Duodenal mucosa (tissue), 2 donors: ENCODE results near the gene MNT.

Experiments
- H3K27ac ChIP-seq: one replicate; pipeline ENCODE4 v1.7.0; 2013; ENCODE audit warnings: low read depth, low read length
- H3K27me3 ChIP-seq, 2 donors: one replicate each; pipeline ENCODE4 v1.7.0; 2013; ENCODE audit warnings: low read length in 2 of 2, control low read depth in 1 of 2; ENCODE audit not compliant: insufficient read depth in 2 of 2, control insufficient read depth in 1 of 2
- H3K36me3 ChIP-seq, 2 donors: one replicate each; pipeline ENCODE4 v1.7.0; 2013; ENCODE audit warnings: low read length in 2 of 2, control low read depth in 1 of 2; ENCODE audit not compliant: insufficient read depth in 2 of 2, control insufficient read depth in 1 of 2
- H3K4me1 ChIP-seq, 2 donors: one replicate each; pipeline ENCODE4 v1.7.0; 2013; ENCODE audit warnings: low read length in 2 of 2, control low read depth in 1 of 2; ENCODE audit not compliant: insufficient read depth in 2 of 2, control insufficient read depth in 1 of 2
- H3K4me3 ChIP-seq, 2 donors: one replicate each; pipeline ENCODE4 v1.7.0; 2013; ENCODE audit warnings: low read length in 2 of 2, low read depth in 1 of 2
- H3K9ac ChIP-seq, 2 donors: one replicate each; pipeline ENCODE4 v1.7.0; 2013; ENCODE audit warnings: low read length in 2 of 2, low read depth in 1 of 2
- H3K9me3 ChIP-seq, 2 donors: one replicate each; pipeline ENCODE4 v1.7.0; 2013; ENCODE audit warnings: low read length in 2 of 2, control low read depth in 1 of 2; ENCODE audit not compliant: control insufficient read depth in 1 of 2

The MNT gene

DNA sequence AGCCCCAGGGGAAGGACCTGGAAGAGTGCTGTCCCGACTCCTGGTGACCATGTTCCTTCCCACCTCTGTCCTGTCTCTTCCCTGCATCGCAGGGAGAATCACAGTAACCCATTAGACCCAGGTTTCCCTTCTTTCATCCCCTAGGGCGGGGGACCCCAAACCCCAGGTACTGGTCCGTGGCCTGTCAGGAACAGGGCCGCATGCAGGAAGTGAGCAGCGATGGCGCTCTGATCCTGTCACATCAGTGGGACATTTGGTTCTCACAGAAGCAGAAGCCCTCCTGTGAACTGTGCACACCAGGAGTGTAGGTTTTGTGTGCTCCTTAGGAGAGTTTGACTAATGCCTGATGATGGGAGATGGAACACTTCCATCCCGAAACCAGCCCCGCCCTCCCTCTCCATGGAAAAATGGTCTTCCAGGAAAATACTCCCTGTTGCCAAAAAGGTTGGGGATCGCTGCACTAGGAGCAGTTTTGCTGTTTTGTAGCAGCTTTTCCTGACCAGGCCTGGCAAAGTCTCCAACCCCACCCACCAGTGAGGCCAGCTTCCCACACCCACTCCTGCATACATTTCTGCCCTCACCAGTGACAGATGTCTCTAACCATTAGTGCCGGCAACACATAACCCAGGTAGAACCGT, 10.5 kb downstream of the MNT start:
- Histone ChIP-seq H3K36me3 (peaks cover 8 to 30% of the 10 kb centered on the region in 2 donors), H3K4me1 (peaks cover 39 to 49% of the 10 kb centered on the region in 2 donors), H3K27ac (no peak overlapping the region), H3K27me3 (no peaks in the 10 kb centered on the region), H3K9me3 (no peaks in the 10 kb centered on the region), H3K4me3 (no peak overlapping the region), H3K9ac (no peak overlapping the region)

DNA sequence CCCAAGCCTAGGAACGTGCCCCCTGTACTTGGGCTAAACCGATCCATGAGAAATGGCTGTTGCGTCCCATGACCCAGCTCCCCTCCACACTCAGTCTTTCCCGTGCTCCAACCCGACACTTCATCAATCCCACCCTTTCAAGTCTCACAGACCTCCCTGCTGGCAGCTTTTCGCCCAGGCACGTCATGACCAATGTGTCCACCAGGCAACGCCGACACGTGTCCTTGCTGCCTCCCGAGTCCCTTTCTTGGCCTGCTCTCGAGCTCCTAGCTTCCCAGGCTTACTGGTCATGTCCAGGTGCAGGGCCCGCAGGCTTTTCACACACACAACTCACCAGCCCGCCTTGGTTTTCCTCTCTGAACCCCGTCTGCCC, 12.2 kb downstream of the MNT start:
- Histone ChIP-seq H3K9ac (no peak overlapping the region), H3K27ac (no peak overlapping the region), H3K27me3 (no peaks in the 10 kb centered on the region), H3K36me3 (peaks cover 8 to 30% of the 10 kb centered on the region in 2 donors), H3K4me1 (peaks cover 37 to 49% of the 10 kb centered on the region in 2 donors), H3K9me3 (no peaks in the 10 kb centered on the region), H3K4me3 (no peak overlapping the region)

DNA sequence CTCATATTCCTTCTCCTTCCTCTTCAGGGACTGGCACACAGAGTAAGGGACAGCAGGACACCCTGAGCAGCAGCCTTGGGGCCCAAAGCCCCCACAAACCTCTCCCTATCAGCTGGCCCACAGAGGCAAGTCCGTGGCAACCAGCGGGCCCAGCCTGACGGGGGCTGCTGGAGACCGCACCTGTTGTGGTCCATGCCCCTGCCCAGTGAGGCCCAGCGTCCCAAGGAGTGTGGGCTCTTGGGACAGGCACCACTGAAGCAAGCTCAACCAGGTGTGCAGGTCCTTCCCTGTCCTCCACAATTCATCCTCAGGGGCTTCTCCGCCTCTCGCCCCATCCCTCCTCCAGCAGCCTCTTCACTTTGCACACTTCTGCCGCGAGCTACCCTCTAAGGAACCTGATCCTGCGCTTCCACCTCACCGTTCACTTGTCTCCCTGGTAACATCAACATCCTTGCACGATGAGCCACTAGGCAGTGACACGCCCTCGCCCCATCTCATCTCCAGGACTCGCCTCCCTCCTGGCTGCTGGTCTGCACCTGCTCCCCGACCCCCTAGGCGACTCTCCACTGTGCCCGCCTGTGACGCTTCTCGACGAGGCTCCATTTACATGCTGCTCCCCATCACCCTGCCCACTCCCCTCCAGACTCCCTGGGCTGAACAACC, 12.7 kb downstream of the MNT start:
- no peak overlapping the region for H3K9ac ChIP-seq

DNA sequence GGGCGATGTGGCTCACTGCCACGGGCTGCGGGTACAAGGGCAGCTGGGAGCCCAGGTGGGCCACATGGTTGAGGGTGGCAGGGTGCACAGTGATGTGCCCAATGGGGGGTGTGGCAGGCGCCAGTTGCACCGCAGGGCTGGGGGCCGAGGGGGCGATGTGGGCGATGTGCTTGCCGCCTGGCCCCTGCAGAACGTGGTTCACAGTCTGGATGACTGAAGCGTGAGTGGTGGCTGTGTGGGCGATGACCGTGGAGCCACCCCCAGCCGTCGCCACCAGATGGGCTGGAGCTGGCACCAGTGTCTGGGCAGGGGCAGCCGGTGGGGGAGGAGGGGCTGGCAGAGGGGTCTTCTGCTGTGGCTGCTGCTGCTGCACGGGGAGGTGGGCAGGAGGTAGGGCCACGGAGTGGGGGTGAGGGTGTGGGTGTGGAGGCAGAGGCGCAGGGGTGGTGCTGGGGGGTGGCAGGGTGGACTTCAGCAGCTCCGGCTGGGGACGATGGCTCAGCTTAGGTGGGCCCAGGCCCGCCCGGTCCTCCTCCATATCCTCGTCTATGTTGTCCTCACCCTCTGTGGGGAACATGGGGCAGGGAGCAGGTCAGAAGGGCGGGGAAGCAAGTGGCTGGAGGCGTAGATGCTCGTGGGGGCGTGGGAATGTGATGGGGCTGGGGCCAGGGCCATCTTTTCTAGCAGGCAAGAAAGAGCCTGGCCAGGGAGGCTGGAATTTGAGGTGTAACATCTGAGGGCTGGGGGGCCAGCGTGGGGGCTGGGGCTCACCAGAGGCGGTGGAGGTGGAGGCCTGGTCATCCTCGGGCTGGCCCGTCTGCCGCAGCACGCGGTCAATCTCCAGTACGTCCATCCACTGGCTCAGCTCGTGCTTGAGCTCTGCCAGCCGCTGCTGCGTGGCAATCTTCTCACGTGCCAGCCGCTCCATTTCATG, 13.5 kb downstream of the MNT start:
- H3K36me3 ChIP-seq = peaks cover 8 to 30% of the 10 kb centered on the region in 2 donors
- H3K27me3 ChIP-seq = no peaks in the 10 kb centered on the region
- peaks cover 45 to 56% of the 10 kb centered on the region in 2 donors for H3K4me1 ChIP-seq
- no peak overlapping the region for H3K4me3 ChIP-seq
- no peaks in the 10 kb centered on the region for H3K9me3 ChIP-seq
- peak overlapping the region; percentile 10 for H3K27ac ChIP-seq
- H3K9ac ChIP-seq = peak overlapping the region; percentile 38 to 59

More for the DNA sequence above, 12.7 kb downstream of the MNT start:
- peaks cover 42 to 54% of the 10 kb centered on the region in 2 donors for H3K4me1 ChIP-seq
- peaks cover 8 to 30% of the 10 kb centered on the region in 2 donors for H3K36me3 ChIP-seq
- no peak overlapping the region for H3K4me3 ChIP-seq
- no peaks in the 10 kb centered on the region for H3K9me3 ChIP-seq
- H3K27ac ChIP-seq = no peak overlapping the region
- H3K27me3 ChIP-seq = no peaks in the 10 kb centered on the region

DNA sequence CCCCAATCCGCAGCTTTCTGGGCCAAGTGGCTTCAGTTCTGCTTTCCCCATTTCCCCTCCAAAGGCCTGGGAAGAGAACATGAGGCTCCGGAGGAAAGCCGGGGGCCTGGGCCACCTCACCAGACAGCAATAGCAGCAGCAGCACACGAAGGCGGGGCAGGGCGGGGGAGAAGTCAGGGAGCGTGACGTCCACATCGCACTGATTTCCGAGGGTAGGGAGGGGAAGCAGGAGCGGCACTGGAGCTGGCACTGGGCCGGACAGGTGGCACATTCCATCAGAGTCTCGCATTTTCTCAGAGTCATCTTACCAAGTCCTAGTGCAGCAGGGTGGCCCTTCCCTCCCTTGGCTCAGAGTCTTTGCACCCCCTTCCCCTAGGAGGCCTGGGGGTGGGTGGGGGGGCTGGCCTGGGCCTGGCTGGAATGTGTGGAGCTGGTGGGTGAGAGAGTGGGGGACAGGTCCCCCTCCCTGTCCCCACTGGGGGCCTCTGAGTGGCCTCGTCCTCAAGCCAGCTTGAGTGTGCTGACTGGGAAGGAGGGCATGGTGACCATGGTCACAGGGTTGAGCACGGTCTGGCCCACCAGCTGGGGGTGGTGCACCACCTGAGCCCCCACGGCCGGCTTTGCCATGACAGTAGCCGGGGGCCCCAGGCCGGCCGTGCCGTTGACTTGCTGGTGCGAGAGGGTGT, 14.3 kb downstream of the MNT start:
- Histone ChIP-seq H3K9ac (peak overlapping the region; percentile 38 to 59), H3K9me3 (no peaks in the 10 kb centered on the region), H3K36me3 (peaks cover 6 to 30% of the 10 kb centered on the region in 2 donors), H3K27ac (peak overlapping the region; percentile 13), H3K4me1 (peaks cover 38 to 47% of the 10 kb centered on the region in 2 donors), H3K4me3 (no peak overlapping the region), H3K27me3 (no peaks in the 10 kb centered on the region)

DNA sequence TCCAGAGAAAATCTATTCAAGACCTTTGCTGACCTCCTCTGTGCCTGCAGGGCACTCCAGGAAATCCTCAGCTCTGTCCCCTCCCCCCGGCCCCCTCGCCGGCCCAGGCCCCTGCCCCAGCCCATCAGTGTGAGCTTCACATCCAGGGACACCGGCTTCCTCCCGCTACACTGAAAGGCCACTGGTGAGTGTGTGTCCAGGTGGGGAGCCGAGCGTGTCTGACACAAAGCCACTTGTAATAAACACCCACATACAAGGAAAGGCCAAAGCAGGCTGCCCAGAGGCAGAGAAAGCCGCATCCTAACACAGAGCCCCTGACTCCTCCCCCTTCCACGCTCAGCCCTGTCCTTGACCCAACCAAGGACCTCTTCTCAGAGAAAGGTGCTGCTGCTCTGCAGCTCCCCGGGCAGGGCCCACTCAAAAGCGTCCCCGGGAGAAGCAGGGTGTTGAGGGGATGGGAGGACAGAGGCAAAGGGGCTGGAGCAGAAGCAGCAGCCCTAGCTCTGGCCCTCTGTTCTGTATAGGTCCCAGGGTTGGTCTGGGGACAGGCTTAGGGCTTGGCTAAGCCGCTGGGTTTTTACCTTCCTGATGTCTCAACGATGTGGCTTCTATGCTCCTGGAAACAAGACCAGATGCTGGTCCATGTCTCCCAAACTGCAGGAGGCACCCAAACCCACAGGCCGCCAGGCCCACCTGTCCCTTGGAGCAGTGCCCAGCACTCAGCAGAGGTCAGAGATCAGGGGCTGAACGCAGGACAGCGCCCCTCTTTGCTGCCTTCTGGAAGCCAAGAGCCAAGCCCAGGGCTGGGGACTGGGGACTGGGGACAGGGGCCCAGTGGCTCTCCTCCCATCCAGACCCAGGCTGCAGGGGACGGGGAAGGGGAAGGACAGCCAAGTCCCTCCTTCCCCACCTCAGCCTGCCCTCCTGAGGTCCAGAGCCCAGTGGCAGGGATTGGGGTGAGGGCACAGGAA, 15.3 kb downstream of the MNT start:
- peak overlapping the region; percentile 38 to 59 for H3K9ac ChIP-seq
- no peaks in the 10 kb centered on the region for H3K27me3 ChIP-seq
- peaks cover 3 to 33% of the 10 kb centered on the region in 2 donors for H3K36me3 ChIP-seq
- H3K27ac ChIP-seq = peak overlapping the region; percentile 13
- H3K4me3 ChIP-seq = no peak overlapping the region
- H3K9me3 ChIP-seq = no peaks in the 10 kb centered on the region
- H3K4me1 ChIP-seq = peaks cover 30 to 37% of the 10 kb centered on the region in 2 donors

DNA sequence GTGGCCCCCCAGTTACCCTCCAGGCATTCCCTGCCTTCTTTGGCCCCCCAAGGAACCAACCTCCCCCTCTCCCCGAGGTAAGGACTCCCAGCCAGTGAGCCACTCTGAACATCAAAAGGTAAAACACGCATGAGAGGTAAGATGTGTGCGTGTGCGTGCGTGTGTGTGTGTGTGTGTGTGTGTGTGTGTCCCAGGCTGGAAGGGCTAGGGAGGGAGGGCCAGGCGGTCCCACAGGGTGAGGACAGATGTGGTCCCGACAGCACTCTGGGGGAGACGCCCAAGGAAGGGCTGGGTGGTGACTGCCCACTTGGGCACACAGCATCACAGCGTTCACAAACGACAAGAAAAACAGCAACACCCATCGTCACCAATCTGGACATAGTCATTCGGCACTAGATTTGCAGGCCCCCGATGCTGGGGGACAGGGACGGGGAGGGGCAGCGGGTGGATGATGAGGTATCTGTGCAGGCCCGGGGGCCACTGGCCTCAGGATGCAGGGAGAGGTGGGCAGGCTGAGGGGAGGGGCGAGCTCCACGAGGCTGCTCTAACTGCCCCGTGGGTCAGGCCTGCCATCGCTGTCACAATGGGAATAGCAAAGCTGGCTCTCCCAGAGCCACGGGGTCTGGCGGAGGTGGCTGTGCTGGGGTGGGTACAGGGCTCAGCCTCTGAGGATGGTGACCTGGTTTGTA, 16.3 kb downstream of the MNT start:
- H3K27me3 ChIP-seq = no peaks in the 10 kb centered on the region
- H3K9ac ChIP-seq = peak overlapping the region in 1 of 2 donors; percentile 60
- H3K4me1 ChIP-seq = peaks cover 30% of the 10 kb centered on the region in 2 donors

DNA sequence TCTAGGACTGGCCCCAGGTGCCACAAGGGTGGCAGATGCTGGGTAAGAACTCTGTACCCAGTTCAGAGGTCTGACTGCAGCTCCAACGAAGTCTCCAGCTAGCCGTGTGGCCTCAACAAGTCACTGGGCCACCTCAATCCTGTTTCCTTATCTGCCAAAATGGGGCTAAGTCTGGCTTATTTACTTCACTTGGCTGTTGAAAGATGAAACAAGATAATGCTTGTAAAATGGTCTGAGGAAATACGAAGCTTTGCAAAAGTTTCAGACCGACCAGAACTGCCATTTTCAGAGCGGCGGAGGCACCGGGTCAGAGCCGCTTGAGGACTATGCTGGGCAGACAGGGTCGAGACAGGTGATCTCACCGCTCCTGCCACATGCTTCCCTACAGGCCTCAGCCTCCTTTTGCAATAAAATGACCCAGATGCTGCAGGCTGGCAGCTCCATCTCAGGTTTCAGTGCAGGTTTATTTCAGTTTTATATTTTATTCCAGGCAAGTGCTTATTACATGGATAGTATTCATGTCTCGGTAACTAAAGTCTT, 17.2 kb downstream of the MNT start:
- Histone ChIP-seq H3K27ac (peak overlapping the region; percentile 71), H3K27me3 (no peaks in the 10 kb centered on the region), H3K9ac (peak overlapping the region; percentile 60 to 79), H3K4me3 (no peak overlapping the region), H3K9me3 (no peaks in the 10 kb centered on the region), H3K4me1 (peaks cover 30% of the 10 kb centered on the region in 2 donors), H3K36me3 (peaks cover 9 to 46% of the 10 kb centered on the region in 2 donors)

More for the DNA sequence above, 16.3 kb downstream of the MNT start:
- H3K27ac ChIP-seq = no peak overlapping the region
- peaks cover 3 to 41% of the 10 kb centered on the region in 2 donors for H3K36me3 ChIP-seq
- H3K4me3 ChIP-seq = no peak overlapping the region
- no peaks in the 10 kb centered on the region for H3K9me3 ChIP-seq
